Ascending aorta (tissue), 2 donors: ENCODE data around the gene SNAI3. TPM values are rescaled to one million over a fixed set of nuclear protein-coding genes. Genes with fewer than 3 reads are reported as not detected.

ENCODE experiments used
- DNase-seq, 2 donors: peaks; one replicate each; pipeline ENCODE4 v3.0.0-alpha.2; 2019; ENCODE audit warnings: low spot score in 2 of 2
- H3K27ac ChIP-seq, 2 donors: fragments of 200-600 bp; sonication (generic); one replicate each; pipeline ENCODE4 v1.5.1; 2016 to 2017; ENCODE audit warnings: mild to moderate bottlenecking in 1 of 2
- H3K27me3 ChIP-seq: fragments of 200-600 bp; sonication (generic); one replicate; pipeline ENCODE4 v1.5.1; 2017
- H3K36me3 ChIP-seq, 2 donors: fragments of 200-600 bp; sonication (generic); one replicate each; pipeline ENCODE4 v1.5.1; 2016
- H3K4me1 ChIP-seq, 2 donors: fragments of 200-600 bp; sonication (generic); one replicate each; pipeline ENCODE4 v1.5.1; 2016 to 2017; ENCODE audit warnings: mild to moderate bottlenecking in 1 of 2
- H3K4me3 ChIP-seq, 2 donors: fragments of 200-600 bp; sonication (generic); one replicate each; pipeline ENCODE4 v1.5.1; 2016 to 2017; ENCODE audit warnings: mild to moderate bottlenecking in 1 of 2
- H3K9me3 ChIP-seq, 2 donors: fragments of 200-600 bp; sonication (generic); one replicate each; pipeline ENCODE4 v1.5.1; 2016
- intact Hi-C: fragments of 100-400 bp; cut with DNase I; formaldehyde crosslinking; loops from one replicate; pipeline ENCODE4 v1.15.1; 2023
- total RNA-seq: library from RNA; depleted of rRNA; stranded (reverse); fragments of >200 nt; gene quantifications from one replicate; pipeline ENCODE4 v1.1.0, GENCODE V29; 2016
- TF ChIP-seq, protein P1 (sequence below), 3 experiments: fragments of 200-600 bp in 2 of 3; fragments of 450-650 bp in 1 of 3; sonication (generic) in 2 of 3; IDR thresholded peaks; one replicate each; pipeline ENCODE4 v1.5.1; 2016 to 2019; ENCODE audit warnings: antibody characterized with exemption in 3 of 3, mild to moderate bottlenecking in 1 of 3, moderate library complexity in 1 of 3

Gene SNAI3
- not detected for total RNA-seq

DNA sequence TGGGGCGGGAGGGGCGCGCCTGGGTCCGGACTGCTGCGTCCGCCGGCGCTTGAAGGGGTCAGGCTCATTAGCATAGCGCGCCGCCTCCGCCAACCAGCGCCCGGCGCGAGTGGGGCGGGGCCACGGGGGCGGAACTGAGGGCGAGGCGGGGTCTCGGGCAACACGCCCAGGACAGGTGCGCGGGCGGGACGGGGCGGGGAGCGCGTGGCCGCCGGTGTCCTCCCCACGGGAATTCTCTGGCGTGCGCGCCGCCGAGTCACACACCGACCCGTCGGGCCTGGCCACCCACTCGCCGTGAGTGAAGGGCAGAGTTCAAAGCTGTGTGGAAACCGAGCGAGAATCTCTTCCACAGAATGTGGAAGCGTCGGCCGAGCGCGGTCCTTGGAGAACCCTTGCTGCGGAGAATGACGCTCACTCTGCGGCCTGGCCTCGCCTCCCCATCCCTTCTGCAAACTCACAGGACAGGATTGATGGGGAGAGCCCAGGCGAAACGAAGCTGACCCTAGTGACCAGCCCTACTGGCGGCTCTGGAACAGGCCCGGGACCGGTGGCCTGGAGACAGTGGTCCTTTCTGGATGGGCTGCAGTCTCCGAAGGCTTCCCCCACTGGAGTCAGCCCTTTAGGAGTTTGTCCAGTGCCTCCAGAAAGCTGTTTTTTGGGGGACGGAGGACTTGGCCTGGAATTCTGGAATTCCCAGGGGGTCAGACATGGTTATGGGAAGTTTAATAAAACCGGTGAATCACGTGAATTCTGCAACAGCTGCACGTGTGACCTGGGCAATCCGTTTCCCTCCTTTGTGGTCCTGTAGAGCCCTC, at the start of gene SNAI3:
TSS of gene SNAI3 (minus strand) at position 69 of the 815 bp plus-strand sequence. CDS start 101 bp downstream, outside the sequence.
- no peak within 1 kb of the TSS for H3K27ac ChIP-seq
- intact Hi-C loops, result no loop called here
- H3K4me3 ChIP-seq, result peak within 1 kb of the TSS; percentile 42 to 60
- H3K36me3 ChIP-seq, result no peaks in the 10 kb centered on the region
- peaks cover 7 to 13% of the 10 kb centered on the region in 2 donors for H3K4me1 ChIP-seq
- DNase-seq, result no peak
- TF ChIP-seq, protein P1, sequence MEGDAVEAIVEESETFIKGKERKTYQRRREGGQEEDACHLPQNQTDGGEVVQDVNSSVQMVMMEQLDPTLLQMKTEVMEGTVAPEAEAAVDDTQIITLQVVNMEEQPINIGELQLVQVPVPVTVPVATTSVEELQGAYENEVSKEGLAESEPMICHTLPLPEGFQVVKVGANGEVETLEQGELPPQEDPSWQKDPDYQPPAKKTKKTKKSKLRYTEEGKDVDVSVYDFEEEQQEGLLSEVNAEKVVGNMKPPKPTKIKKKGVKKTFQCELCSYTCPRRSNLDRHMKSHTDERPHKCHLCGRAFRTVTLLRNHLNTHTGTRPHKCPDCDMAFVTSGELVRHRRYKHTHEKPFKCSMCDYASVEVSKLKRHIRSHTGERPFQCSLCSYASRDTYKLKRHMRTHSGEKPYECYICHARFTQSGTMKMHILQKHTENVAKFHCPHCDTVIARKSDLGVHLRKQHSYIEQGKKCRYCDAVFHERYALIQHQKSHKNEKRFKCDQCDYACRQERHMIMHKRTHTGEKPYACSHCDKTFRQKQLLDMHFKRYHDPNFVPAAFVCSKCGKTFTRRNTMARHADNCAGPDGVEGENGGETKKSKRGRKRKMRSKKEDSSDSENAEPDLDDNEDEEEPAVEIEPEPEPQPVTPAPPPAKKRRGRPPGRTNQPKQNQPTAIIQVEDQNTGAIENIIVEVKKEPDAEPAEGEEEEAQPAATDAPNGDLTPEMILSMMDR (IDR thresholded peaks at IDR 0.05), result no peak
- peaks cover 19% of the 10 kb centered on the region for H3K27me3 ChIP-seq
- H3K9me3 ChIP-seq, result no peaks in the 10 kb centered on the region

DNA sequence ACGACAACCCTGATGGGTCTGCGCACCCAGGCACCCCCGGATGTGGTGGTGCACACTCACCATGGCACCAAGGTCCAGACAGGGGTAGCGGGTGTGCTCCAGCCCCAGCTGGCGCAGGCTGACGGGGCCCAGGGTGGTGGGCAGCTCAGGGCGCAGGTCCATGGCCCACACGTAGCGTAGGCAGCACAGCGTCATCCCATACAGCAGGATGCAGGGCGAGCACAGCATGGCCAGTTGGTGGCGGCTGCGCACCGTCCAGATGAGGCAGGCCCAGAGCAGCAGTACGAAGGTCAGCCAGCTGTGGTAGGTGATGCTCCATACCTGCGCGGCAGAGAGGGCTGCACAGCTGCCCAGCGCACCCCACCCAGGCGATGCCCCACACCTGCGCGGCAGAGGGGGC, 49.8 kb upstream of the SNAI3 start:
- Histone ChIP-seq H3K27ac (no peak overlapping the region), H3K9me3 (no peaks in the 10 kb centered on the region), H3K36me3 (peaks cover 52 to 63% of the 10 kb centered on the region in 2 donors), H3K27me3 (no peaks in the 10 kb centered on the region), H3K4me3 (no peak overlapping the region), H3K4me1 (no peaks in the 10 kb centered on the region)
- DNase-seq, result no peak
- intact Hi-C loops, result no loop called here
- TF ChIP-seq, protein P1 (IDR thresholded peaks at IDR 0.05), result no peak

GRCh38 chr16:88735616-88736015, 49.3 kb upstream of the SNAI3 start:
- Histone ChIP-seq H3K36me3 (peaks cover 47 to 63% of the 10 kb centered on the region in 2 donors), H3K27ac (no peak overlapping the region), H3K4me3 (no peak overlapping the region), H3K27me3 (no peaks in the 10 kb centered on the region), H3K4me1 (no peaks in the 10 kb centered on the region), H3K9me3 (no peaks in the 10 kb centered on the region)
- intact Hi-C loops, result no loop called here
- no peak for DNase-seq
- TF ChIP-seq, protein P1 (IDR thresholded peaks at IDR 0.05), result no peak

DNA sequence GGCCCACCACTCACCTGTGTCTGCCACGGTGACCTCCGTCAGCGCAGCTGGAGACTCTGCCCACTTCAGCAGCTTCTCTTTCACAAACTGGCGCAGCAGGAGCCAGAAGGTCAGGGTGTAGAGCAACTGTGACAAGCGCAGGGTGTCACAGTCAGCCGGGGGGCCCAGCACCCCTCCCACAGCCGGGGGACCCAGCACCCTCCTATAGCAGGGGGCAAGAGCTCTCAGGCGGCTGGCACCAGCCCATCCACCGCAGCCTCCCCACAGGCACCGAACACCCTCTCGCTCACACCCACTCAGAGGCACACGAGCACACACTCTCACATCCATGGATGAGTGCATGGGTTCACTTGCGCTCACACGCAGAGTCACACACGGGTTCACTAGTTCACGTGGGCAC, 48.8 kb upstream of the SNAI3 start:
- Histone ChIP-seq H3K36me3 (peaks cover 43 to 60% of the 10 kb centered on the region in 2 donors), H3K4me1 (no peaks in the 10 kb centered on the region), H3K27ac (no peak overlapping the region), H3K4me3 (no peak overlapping the region), H3K9me3 (no peaks in the 10 kb centered on the region), H3K27me3 (no peaks in the 10 kb centered on the region)
- DNase-seq, result no peak
- TF ChIP-seq, protein P1 (IDR thresholded peaks at IDR 0.05), result no peak
- intact Hi-C loops, result no loop called here

DNA sequence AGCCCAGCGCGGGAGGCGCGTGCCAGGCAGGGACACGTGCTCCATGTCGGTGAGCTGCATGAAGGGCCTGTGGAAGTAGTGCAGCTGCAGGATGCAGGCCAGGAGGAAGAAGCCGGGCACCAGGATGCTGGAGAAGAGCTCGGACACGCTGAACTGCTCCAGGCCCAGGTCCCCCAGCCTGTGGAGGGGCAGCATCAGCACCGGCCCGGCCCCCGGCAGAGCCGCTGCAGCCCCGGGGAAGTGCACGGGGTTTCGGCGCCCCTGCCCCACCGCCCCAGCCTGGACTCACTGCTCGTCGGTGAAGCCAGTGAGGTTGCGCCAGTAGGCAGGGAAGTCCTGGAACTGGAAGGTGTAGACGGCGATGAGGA, 48.0 kb upstream of the SNAI3 start:
- H3K9me3 ChIP-seq, result no peaks in the 10 kb centered on the region
- intact Hi-C loops, result no loop called here
- no peak overlapping the region for H3K27ac ChIP-seq
- H3K36me3 ChIP-seq, result peaks cover 40 to 57% of the 10 kb centered on the region in 2 donors
- H3K27me3 ChIP-seq, result no peaks in the 10 kb centered on the region
- no peak overlapping the region for H3K4me3 ChIP-seq
- TF ChIP-seq, protein P1 (IDR thresholded peaks at IDR 0.05), result no peak
- H3K4me1 ChIP-seq, result no peaks in the 10 kb centered on the region
- DNase-seq, result no peak
